HFF-Myc (cell line): ENCODE data around the gene AFAP1.

Source experiments
- DNase-seq: peaks from one replicate; pipeline ENCODE4 v3.0.0-alpha.2; 2011; ENCODE audit warnings: low read depth; ENCODE audit errors: extremely low read depth
- H3K4me3 ChIP-seq: replicated peaks from 2 replicates; pipeline ENCODE4 v1.5.1; 2011; ENCODE audit warnings: low read depth, mild to moderate bottlenecking, control low read depth, low read length
- CTCF ChIP-seq: IDR thresholded peaks from 2 replicates; pipeline ENCODE4 v1.5.1; 2012; ENCODE audit warnings: mild to moderate bottlenecking, low read depth, low read length, control low read depth; ENCODE audit errors: missing control alignments

AFAP1 gene

GRCh38 chr4:7970361-7970946 is 30.8 kb upstream of the AFAP1 start:
- no peak for TF ChIP-seq CTCF
- no peak overlapping the region for H3K4me3 ChIP-seq
- no peak for DNase-seq

GRCh38 chr4:7968262-7968896 is 28.7 kb upstream of the AFAP1 start:
- no peak for DNase-seq
- no peak for TF ChIP-seq CTCF
- H3K4me3 ChIP-seq = no peak overlapping the region

- no peak for DNase-seq
- no peak for TF ChIP-seq CTCF
- H3K4me3 ChIP-seq = no peak overlapping the region
Measured at GRCh38 chr4:7967501-7968261, 28.0 kb upstream of the AFAP1 start.

- TF ChIP-seq CTCF = no peak
- no peak overlapping the region for H3K4me3 ChIP-seq
- no peak for DNase-seq
Measured at GRCh38 chr4:7967063-7967440, 27.4 kb upstream of the AFAP1 start.

GRCh38 chr4:7966281-7967062 is 26.8 kb upstream of the AFAP1 start:
- TF ChIP-seq CTCF = no peak
- no peak for DNase-seq

GRCh38 chr4:7964890-7965662 is 25.4 kb upstream of the AFAP1 start:
- no peak for DNase-seq
- no peak for TF ChIP-seq CTCF
- no peak overlapping the region for H3K4me3 ChIP-seq

More at GRCh38 chr4:7966281-7967062, 26.8 kb upstream of the AFAP1 start:
- H3K4me3 ChIP-seq = no peak overlapping the region
